OCI-LY3 (cell line): ENCODE data around the gene NUCKS1.
A peak's percentile ranks its signal among the peaks of the same experiment; 100 is the strongest.

Experiments used
- H2AFZ ChIP-seq: fragments of 200-600, 300-600 bp; shearing (Covaris generic); 2 replicates; pipeline ENCODE4 v1.6.0; 2014; ENCODE audit warnings: antibody characterized with exemption, low read depth, low read length
- H3K27ac ChIP-seq: fragments of 200-600, 300-600 bp; sonication (generic); 2 replicates; pipeline ENCODE4 v1.5.1; 2014; ENCODE audit warnings: mild to moderate bottlenecking, low read length, moderate library complexity, mixed read lengths
- H3K27me3 ChIP-seq: fragments of 200-600, 300-600 bp; sonication (generic); 2 replicates; pipeline ENCODE4 v1.6.1; 2014; ENCODE audit warnings: low read depth, low read length, mixed read lengths
- H3K36me3 ChIP-seq: fragments of 200-600, 300-600 bp; sonication (generic); replicated peaks from 2 replicates; pipeline ENCODE3; 2014; ENCODE audit warnings: low read depth, low read length, mixed read lengths
- H3K4me1 ChIP-seq: fragments of 300-600, 200-600 bp; sonication (generic); 2 replicates; pipeline ENCODE4 v1.6.1; 2014; ENCODE audit warnings: low read length, mixed read lengths
- H3K4me2 ChIP-seq: fragments of 200-600, 300-600 bp; sonication (generic); 2 replicates; pipeline ENCODE4 v1.6.1; 2014; ENCODE audit warnings: low read length, mixed read lengths
- H3K4me3 ChIP-seq: fragments of 300-600, 200-600 bp; sonication (generic); 2 replicates; pipeline ENCODE4 v1.5.1; 2014; ENCODE audit warnings: antibody characterized with exemption, mild to moderate bottlenecking, low read length, moderate library complexity
- H3K79me2 ChIP-seq: fragments of 300-600, 200-600 bp; shearing (Covaris generic); 2 replicates; pipeline ENCODE4 v1.6.1; 2014; ENCODE audit warnings: mild to moderate bottlenecking, low read length, mixed read lengths
- H3K9ac ChIP-seq: fragments of 300-600, 200-600 bp; shearing (Covaris generic); 2 replicates; pipeline ENCODE4 v1.6.0; 2014; ENCODE audit warnings: mild to moderate bottlenecking, low read length, moderate library complexity
- H3K9me3 ChIP-seq: fragments of 200-600, 300-600 bp; shearing (Covaris generic); 2 replicates; pipeline ENCODE4 v1.6.1; 2014; ENCODE audit warnings: low read length, mixed read lengths; ENCODE audit not compliant: insufficient read depth
- H4K20me1 ChIP-seq: fragments of 200-600, 300-600 bp; sonication (generic); 2 replicates; pipeline ENCODE4 v1.6.1; 2016; ENCODE audit warnings: low read length, mixed read lengths; ENCODE audit not compliant: insufficient read depth
- CTCF ChIP-seq: fragments of 200-600, 300-600 bp; sonication (generic); IDR thresholded peaks from 2 replicates; pipeline ENCODE4 v1.5.1; 2014; ENCODE audit warnings: antibody characterized with exemption, low read length, low read depth
- EZH2phosphoT487 ChIP-seq: fragments of 200-600 bp; shearing (Covaris generic); IDR thresholded peaks from 2 replicates; pipeline ENCODE4 v1.6.1; 2018; ENCODE audit warnings: antibody characterized with exemption, mixed run types, low read depth

NUCKS1 gene

GRCh38 chr1:205770618-205771017 is 20.6 kb upstream of the NUCKS1 start:
- H3K4me1 ChIP-seq: peaks cover 67% of the 10 kb centered on the region
- H4K20me1 ChIP-seq: no peaks in the 10 kb centered on the region
- no peak overlapping the region for H3K4me2 ChIP-seq
- no peaks in the 10 kb centered on the region for H3K27me3 ChIP-seq
- H3K79me2 ChIP-seq: peaks cover 95% of the 10 kb centered on the region
- no peak overlapping the region for H3K4me3 ChIP-seq
- peaks cover 72% of the 10 kb centered on the region for H3K36me3 ChIP-seq
- no peaks in the 10 kb centered on the region for H3K9me3 ChIP-seq
- peak overlapping the region; percentile 92 for H3K27ac ChIP-seq
- no peak overlapping the region for H2AFZ ChIP-seq
- no peak overlapping the region for H3K9ac ChIP-seq
- TF ChIP-seq CTCF (no peak), EZH2phosphoT487 (no peak)

GRCh38 chr1:205769641-205770365 is 19.8 kb upstream of the NUCKS1 start:
- Histone ChIP-seq H3K36me3 (peaks cover 69% of the 10 kb centered on the region), H2AFZ (no peak overlapping the region), H3K79me2 (peaks cover 92% of the 10 kb centered on the region), H3K4me3 (no peak overlapping the region), H3K9me3 (no peaks in the 10 kb centered on the region), H3K27ac (peak overlapping the region; percentile 92), H3K9ac (no peak overlapping the region), H4K20me1 (no peaks in the 10 kb centered on the region), H3K4me2 (no peak overlapping the region), H3K4me1 (peaks cover 73% of the 10 kb centered on the region), H3K27me3 (no peaks in the 10 kb centered on the region)
- TF ChIP-seq CTCF (no peak), EZH2phosphoT487 (no peak)

- Histone ChIP-seq H3K27me3 (no peaks in the 10 kb centered on the region), H3K4me1 (peaks cover 87% of the 10 kb centered on the region), H3K36me3 (peaks cover 54% of the 10 kb centered on the region), H3K4me3 (peak overlapping the region; percentile 55), H2AFZ (no peak overlapping the region), H4K20me1 (no peaks in the 10 kb centered on the region), H3K27ac (peak overlapping the region; percentile 91), H3K9ac (peak overlapping the region; percentile 74), H3K9me3 (no peaks in the 10 kb centered on the region), H3K79me2 (peaks cover 79% of the 10 kb centered on the region), H3K4me2 (peak overlapping the region; percentile 89)
- TF ChIP-seq CTCF: no peak
Observed at GRCh38 chr1:205767248-205767647, 17.3 kb upstream of the NUCKS1 start.

- TF ChIP-seq CTCF: no peak
- TF ChIP-seq EZH2phosphoT487: no peak
- H3K4me2 ChIP-seq: peak overlapping the region; percentile 89
- peak overlapping the region; percentile 91 for H3K27ac ChIP-seq
- H2AFZ ChIP-seq: no peak overlapping the region
- H3K79me2 ChIP-seq: peaks cover 72% of the 10 kb centered on the region
- peaks cover 49% of the 10 kb centered on the region for H3K36me3 ChIP-seq
- peaks cover 81% of the 10 kb centered on the region for H3K4me1 ChIP-seq
- peak overlapping the region; percentile 74 for H3K9ac ChIP-seq
- no peaks in the 10 kb centered on the region for H3K27me3 ChIP-seq
- H4K20me1 ChIP-seq: no peaks in the 10 kb centered on the region
- peak overlapping the region; percentile 55 for H3K4me3 ChIP-seq
- H3K9me3 ChIP-seq: no peaks in the 10 kb centered on the region
Observed at GRCh38 chr1:205766570-205766969, 16.6 kb upstream of the NUCKS1 start.
